ENCODE results near the gene TMEM236.

Gene TMEM236

GRCh38 chr10:17795083-17795482, 43.1 kb downstream of the TMEM236 start:
- H3K4me3 ChIP-seq (ENCODE audit: low read depth, low read length), result no peak overlapping the region
- no peak for TF ChIP-seq CTCF (IDR thresholded peaks at IDR 0.05; ENCODE audit: insufficient read depth, low read length, missing control alignments)
- ChIA-PET POLR2A (no interaction called here), CTCF (interaction anchor here (1.6 kb wide), 1 partner anchor 9 kb away, joined by 3 read pairs; no protein-coding TSS in a partner anchor)
- DNase-seq (ENCODE audit: low read depth, low spot score), result no peak

DNA sequence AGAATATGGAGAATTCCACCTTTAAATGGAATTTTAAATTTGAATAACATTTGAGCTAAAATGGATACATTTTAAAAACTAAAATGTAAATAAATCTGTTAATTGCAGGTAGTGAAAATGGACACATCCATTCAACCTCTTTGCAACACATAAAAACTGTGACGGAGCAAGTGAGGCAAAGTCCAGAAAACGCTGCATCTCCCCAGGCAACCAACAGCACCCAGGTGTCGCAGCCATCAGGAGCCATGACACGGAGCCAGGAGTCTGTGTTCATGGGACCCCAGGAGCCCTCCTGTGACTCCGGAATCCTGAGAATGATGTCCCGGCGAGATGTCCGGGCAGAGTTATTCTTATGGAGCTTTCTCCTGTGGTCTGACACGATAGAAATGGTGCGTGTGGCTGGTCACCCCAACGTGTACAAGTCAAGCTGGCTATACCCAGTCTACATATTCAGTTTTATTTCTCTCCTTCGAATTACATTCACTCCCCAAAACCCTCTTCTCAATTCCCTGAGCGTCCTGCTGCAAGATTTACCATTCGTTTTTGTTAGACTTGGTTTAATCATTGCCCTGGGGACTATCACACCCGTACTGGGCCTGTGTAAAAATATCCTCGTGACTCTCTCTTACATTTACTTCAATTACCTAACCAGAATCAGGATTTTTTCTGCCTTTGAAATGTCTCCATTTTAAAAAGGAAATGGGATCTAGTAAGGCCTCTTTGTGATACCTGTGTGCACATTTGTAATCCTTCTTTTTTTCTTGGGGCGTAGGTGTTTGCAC, 44.0 kb downstream of the TMEM236 start:
- no peak for TF ChIP-seq CTCF (IDR thresholded peaks at IDR 0.05; ENCODE audit: insufficient read depth, low read length, missing control alignments)
- no peak for DNase-seq (ENCODE audit: low read depth, low spot score)
- ChIA-PET CTCF (interaction anchor here (1.6 kb wide), 1 partner anchor 8 kb away, joined by 3 read pairs; no protein-coding TSS in a partner anchor), POLR2A (no interaction called here)
- no peak overlapping the region for H3K4me3 ChIP-seq (ENCODE audit: low read depth, low read length)

DNA sequence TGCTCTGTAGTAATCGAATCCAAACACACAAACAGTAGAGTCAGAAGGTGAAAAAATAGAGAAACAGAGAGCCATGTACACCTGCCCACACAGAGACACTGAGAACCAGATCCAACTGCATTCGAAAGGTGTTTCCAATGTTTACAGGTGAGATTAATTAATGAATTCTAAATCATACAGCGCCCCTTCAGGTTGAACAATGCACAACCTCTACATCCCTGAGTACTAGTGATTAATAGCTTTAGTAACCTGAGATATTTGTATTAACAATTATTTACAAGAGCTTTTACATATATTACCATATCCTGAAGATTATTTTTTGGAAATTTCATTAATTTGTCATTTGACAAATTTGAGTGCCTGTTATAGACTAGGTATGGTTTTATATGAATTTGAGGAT, 49.5 kb downstream of the TMEM236 start:
- DNase-seq (ENCODE audit: low read depth, low spot score), result no peak
- POLR2A ChIA-PET, result no interaction called here
- CTCF ChIA-PET, result no interaction called here

DNA sequence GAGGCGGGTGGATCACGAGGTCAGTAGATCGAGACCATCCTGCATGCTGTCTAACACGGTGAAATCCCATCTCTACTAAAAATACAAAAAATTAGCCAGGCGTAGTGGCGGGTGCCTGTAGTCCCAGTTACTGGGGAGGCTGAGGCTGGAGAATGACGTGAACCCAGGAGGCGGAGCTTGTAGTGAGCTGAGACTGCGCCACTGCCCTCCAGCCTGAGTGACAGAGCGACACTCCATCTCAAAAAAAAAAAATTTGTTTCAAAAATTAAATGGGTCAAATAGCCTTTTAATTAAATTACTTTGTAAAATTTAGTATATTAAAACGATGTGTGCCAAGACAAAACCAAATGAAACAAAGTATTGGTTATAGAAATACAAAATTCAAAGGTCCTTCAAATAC, 50.3 kb downstream of the TMEM236 start:
- TF ChIP-seq CTCF (IDR thresholded peaks at IDR 0.05; ENCODE audit: insufficient read depth, low read length, missing control alignments), result no peak
- CTCF ChIA-PET, result no interaction called here
- no peak overlapping the region for H3K4me3 ChIP-seq (ENCODE audit: low read depth, low read length)
- DNase-seq (ENCODE audit: low read depth, low spot score), result no peak
- POLR2A ChIA-PET, result no interaction called here

More for the DNA sequence above, 49.5 kb downstream of the TMEM236 start:
- H3K4me3 ChIP-seq (ENCODE audit: low read depth, low read length), result no peak overlapping the region
- TF ChIP-seq CTCF (IDR thresholded peaks at IDR 0.05; ENCODE audit: insufficient read depth, low read length, missing control alignments), result no peak

DNA sequence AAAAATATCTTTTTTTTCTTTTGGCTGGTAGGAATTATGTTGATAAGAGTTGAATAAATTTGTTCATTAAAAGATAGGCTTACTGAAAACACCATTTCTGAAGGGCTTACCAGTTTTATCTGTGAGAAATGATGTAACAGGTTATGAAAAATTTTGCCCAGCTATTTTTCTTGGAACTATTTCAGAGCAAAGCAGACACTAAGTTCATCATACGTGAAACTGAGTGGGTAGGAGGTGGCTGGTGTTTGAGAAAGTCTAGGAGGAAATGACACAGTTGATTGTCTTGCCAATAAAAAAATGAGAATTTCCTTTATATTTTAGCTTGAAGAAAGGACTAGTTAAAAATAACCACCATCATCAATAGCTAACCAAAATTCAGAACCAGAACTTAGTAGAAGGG, 51.0 kb downstream of the TMEM236 start:
- no peak for TF ChIP-seq CTCF (IDR thresholded peaks at IDR 0.05; ENCODE audit: insufficient read depth, low read length, missing control alignments)
- ChIA-PET POLR2A (no interaction called here), CTCF (no interaction called here)
- DNase-seq (ENCODE audit: low read depth, low spot score), result no peak
- no peak overlapping the region for H3K4me3 ChIP-seq (ENCODE audit: low read depth, low read length)

- DNase-seq (ENCODE audit: low read depth, low spot score), result no peak
- no peak for TF ChIP-seq CTCF (IDR thresholded peaks at IDR 0.05; ENCODE audit: insufficient read depth, low read length, missing control alignments)
- no peak overlapping the region for H3K4me3 ChIP-seq (ENCODE audit: low read depth, low read length)
- POLR2A ChIA-PET, result no interaction called here
- CTCF ChIA-PET, result no interaction called here
Measured at GRCh38 chr10:17805330-17805729, 53.3 kb downstream of the TMEM236 start.

All from AG04449 (cell line).